ENCODE data around the gene VEGFA. TPM values are rescaled to one million over a fixed set of nuclear protein-coding genes. Genes with fewer than 3 reads are reported as not detected.
A peak's percentile ranks its signal among the peaks of the same experiment; 100 is the strongest.

VEGFA gene
- total and polyA plus RNA-seq, 4 donors, result 45.8 to 74.3 (median 61.8) TPM

GRCh38 chr6:43770372-43771209 is 580 bp downstream of the VEGFA start:
- Histone ChIP-seq H3K27ac (ENCODE audit: low read depth, low read length) (peak overlapping the region; percentile 91), H3K4me3 (ENCODE audit: low read depth, low read length) (peak overlapping the region; percentile 81), H3K36me3 (ENCODE audit: control insufficient read depth, insufficient read depth, low read length) (peaks cover 8% of the 10 kb centered on the region), H3K4me1 (ENCODE audit: control insufficient read depth, insufficient read depth, low read length) (peaks cover 68% of the 10 kb centered on the region), H3K9me3 (ENCODE audit: control insufficient read depth, insufficient read depth, low read length) (no peaks in the 10 kb centered on the region), H3K27me3 (ENCODE audit: control insufficient read depth, insufficient read depth, low read length) (peaks cover 2% of the 10 kb centered on the region)
- WGBS (ENCODE audit: insufficient coverage), result under 1% methylated on average over 80 of the region's 84 CpGs
- DNase-seq (ENCODE audit: low read depth in 4 of 6, low spot score in 6 of 6), result peak in 4 of 6 donors; percentile 28 to 70 (median 48)

DNA sequence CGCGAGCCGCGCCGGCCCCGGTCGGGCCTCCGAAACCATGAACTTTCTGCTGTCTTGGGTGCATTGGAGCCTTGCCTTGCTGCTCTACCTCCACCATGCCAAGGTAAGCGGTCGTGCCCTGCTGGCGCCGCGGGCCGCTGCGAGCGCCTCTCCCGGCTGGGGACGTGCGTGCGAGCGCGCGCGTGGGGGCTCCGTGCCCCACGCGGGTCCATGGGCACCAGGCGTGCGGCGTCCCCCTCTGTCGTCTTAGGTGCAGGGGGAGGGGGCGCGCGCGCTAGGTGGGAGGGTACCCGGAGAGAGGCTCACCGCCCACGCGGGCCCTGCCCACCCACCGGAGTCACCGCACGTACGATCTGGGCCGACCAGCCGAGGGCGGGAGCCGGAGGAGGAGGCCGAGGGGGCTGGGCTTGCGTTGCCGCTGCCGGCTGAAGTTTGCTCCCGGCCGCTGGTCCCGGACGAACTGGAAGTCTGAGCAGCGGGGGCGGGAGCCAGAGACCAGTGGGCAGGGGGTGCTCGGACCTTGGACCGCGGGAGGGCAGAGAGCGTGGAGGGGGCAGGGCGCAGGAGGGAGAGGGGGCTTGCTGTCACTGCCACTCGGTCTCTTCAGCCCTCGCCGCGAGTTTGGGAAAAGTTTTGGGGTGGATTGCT is 1.3 kb downstream of the VEGFA start:
- no peaks in the 10 kb centered on the region for H3K27me3 ChIP-seq (ENCODE audit: control insufficient read depth, insufficient read depth, low read length)
- no peaks in the 10 kb centered on the region for H3K9me3 ChIP-seq (ENCODE audit: control insufficient read depth, insufficient read depth, low read length)
- peaks cover 11% of the 10 kb centered on the region for H3K36me3 ChIP-seq (ENCODE audit: control insufficient read depth, insufficient read depth, low read length)
- H3K4me1 ChIP-seq (ENCODE audit: control insufficient read depth, insufficient read depth, low read length), result peaks cover 68% of the 10 kb centered on the region
- 0% methylated on average over 66 of the region's 66 CpGs for WGBS (ENCODE audit: insufficient coverage)
- peak in 4 of 6 donors; percentile 30 to 80 (median 55) for DNase-seq (ENCODE audit: low read depth in 4 of 6, low spot score in 6 of 6)
- H3K27ac ChIP-seq (ENCODE audit: low read depth, low read length), result peak overlapping the region; percentile 91
- H3K4me3 ChIP-seq (ENCODE audit: low read depth, low read length), result peak overlapping the region; percentile 81

DNA sequence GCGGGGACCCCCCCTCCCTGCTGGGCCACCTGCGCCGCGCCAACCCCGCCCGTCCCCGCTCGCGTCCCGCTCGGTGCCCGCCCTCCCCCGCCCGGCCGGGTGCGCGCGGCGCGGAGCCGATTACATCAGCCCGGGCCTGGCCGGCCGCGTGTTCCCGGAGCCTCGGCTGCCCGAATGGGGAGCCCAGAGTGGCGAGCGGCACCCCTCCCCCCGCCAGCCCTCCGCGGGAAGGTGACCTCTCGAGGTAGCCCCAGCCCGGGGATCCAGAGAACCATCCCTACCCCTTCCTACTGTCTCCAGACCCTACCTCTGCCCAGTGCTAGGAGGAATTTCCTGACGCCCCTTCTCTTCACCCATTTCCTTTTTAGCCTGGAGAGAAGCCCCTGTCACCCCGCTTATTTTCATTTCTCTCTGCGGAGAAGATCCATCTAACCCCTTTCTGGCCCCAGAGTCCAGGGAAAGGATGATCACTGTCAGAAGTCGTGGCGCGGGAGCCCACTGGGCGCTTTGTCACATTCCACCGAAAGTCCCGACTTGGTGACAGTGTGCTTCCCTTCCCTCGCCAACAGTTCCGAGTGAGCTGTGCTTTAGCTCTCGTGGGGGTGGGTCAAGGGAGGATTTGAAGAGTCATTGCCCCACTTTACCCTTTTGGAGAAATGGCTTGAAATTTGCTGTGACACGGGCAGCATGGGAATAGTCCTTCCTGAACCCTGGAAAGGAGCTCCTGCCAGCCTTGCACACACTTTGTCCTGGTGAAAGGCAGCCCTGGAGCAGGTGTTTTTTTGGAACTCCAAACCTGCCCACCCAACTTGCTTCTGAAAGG is 2.1 kb downstream of the VEGFA start:
- Histone ChIP-seq H3K9me3 (ENCODE audit: control insufficient read depth, insufficient read depth, low read length) (no peaks in the 10 kb centered on the region), H3K27ac (ENCODE audit: low read depth, low read length) (peak overlapping the region; percentile 91), H3K36me3 (ENCODE audit: control insufficient read depth, insufficient read depth, low read length) (peaks cover 15% of the 10 kb centered on the region), H3K27me3 (ENCODE audit: control insufficient read depth, insufficient read depth, low read length) (no peaks in the 10 kb centered on the region), H3K4me3 (ENCODE audit: low read depth, low read length) (peak overlapping the region; percentile 81), H3K4me1 (ENCODE audit: control insufficient read depth, insufficient read depth, low read length) (peaks cover 68% of the 10 kb centered on the region)
- DNase-seq (ENCODE audit: low read depth in 4 of 6, low spot score in 6 of 6), result peak in 4 of 6 donors; percentile 9 to 75 (median 46)
- WGBS (ENCODE audit: insufficient coverage), result 2% methylated on average over 45 of the region's 48 CpGs

DNA sequence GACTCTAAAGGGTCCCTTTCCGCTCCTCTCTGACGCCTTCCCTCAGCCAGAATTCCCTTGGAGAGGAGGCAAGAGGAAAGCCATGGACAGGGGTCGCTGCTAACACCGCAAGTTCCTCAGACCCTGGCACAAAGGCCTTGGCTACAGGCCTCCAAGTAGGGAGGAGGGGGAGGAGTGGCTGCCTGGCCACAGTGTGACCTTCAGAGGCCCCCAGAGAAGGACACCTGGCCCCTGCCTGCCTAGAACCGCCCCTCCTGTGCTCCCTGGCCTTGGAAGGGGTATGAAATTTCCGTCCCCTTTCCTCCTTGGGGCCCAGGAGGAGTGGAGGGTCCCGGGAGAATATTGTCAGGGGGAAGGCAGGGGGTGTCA is 2.7 kb downstream of the VEGFA start:
- H3K9me3 ChIP-seq (ENCODE audit: control insufficient read depth, insufficient read depth, low read length), result no peaks in the 10 kb centered on the region
- H3K4me3 ChIP-seq (ENCODE audit: low read depth, low read length), result peak overlapping the region; percentile 81
- H3K27ac ChIP-seq (ENCODE audit: low read depth, low read length), result peak overlapping the region; percentile 91
- no peaks in the 10 kb centered on the region for H3K27me3 ChIP-seq (ENCODE audit: control insufficient read depth, insufficient read depth, low read length)
- H3K4me1 ChIP-seq (ENCODE audit: control insufficient read depth, insufficient read depth, low read length), result peaks cover 68% of the 10 kb centered on the region
- DNase-seq (ENCODE audit: low read depth in 4 of 6, low spot score in 6 of 6), result peak in 3 of 6 donors; percentile 30 to 81 (median 71)
- 20% methylated on average over 5 of the region's 7 CpGs for WGBS (ENCODE audit: insufficient coverage)
- peaks cover 19% of the 10 kb centered on the region for H3K36me3 ChIP-seq (ENCODE audit: control insufficient read depth, insufficient read depth, low read length)

- Histone ChIP-seq H3K9me3 (ENCODE audit: control insufficient read depth, insufficient read depth, low read length) (no peaks in the 10 kb centered on the region), H3K36me3 (ENCODE audit: control insufficient read depth, insufficient read depth, low read length) (peaks cover 25% of the 10 kb centered on the region), H3K4me3 (ENCODE audit: low read depth, low read length) (peak overlapping the region; percentile 81), H3K27ac (ENCODE audit: low read depth, low read length) (peak overlapping the region; percentile 91), H3K4me1 (ENCODE audit: control insufficient read depth, insufficient read depth, low read length) (peaks cover 62% of the 10 kb centered on the region), H3K27me3 (ENCODE audit: control insufficient read depth, insufficient read depth, low read length) (no peaks in the 10 kb centered on the region)
- 51% methylated on average over 8 of the region's 12 CpGs for WGBS (ENCODE audit: insufficient coverage)
- DNase-seq (ENCODE audit: low read depth in 4 of 6, low spot score in 6 of 6), result no peak
Measured at GRCh38 chr6:43773050-43773979, 3.3 kb downstream of the VEGFA start.

- H3K9me3 ChIP-seq (ENCODE audit: control insufficient read depth, insufficient read depth, low read length), result no peaks in the 10 kb centered on the region
- H3K36me3 ChIP-seq (ENCODE audit: control insufficient read depth, insufficient read depth, low read length), result peaks cover 32% of the 10 kb centered on the region
- WGBS (ENCODE audit: insufficient coverage), result 65% methylated on average over 5 of the region's 12 CpGs
- H3K27ac ChIP-seq (ENCODE audit: low read depth, low read length), result no peak overlapping the region
- no peak overlapping the region for H3K4me3 ChIP-seq (ENCODE audit: low read depth, low read length)
- H3K4me1 ChIP-seq (ENCODE audit: control insufficient read depth, insufficient read depth, low read length), result peaks cover 54% of the 10 kb centered on the region
- no peaks in the 10 kb centered on the region for H3K27me3 ChIP-seq (ENCODE audit: control insufficient read depth, insufficient read depth, low read length)
- DNase-seq (ENCODE audit: low read depth in 4 of 6, low spot score in 6 of 6), result peak in 1 of 6 donors; percentile 9
Measured at GRCh38 chr6:43773980-43774775, 4.2 kb downstream of the VEGFA start.

GRCh38 chr6:43774776-43775534 is 4.9 kb downstream of the VEGFA start:
- peaks cover 47% of the 10 kb centered on the region for H3K4me1 ChIP-seq (ENCODE audit: control insufficient read depth, insufficient read depth, low read length)
- peaks cover 40% of the 10 kb centered on the region for H3K36me3 ChIP-seq (ENCODE audit: control insufficient read depth, insufficient read depth, low read length)
- no peaks in the 10 kb centered on the region for H3K27me3 ChIP-seq (ENCODE audit: control insufficient read depth, insufficient read depth, low read length)
- DNase-seq (ENCODE audit: low read depth in 4 of 6, low spot score in 6 of 6), result peak in 3 of 6 donors; percentile 39 to 89 (median 88)
- no peak overlapping the region for H3K27ac ChIP-seq (ENCODE audit: low read depth, low read length)
- no peaks in the 10 kb centered on the region for H3K9me3 ChIP-seq (ENCODE audit: control insufficient read depth, insufficient read depth, low read length)
- WGBS (ENCODE audit: insufficient coverage), result 8% methylated on average over 9 of the region's 17 CpGs
- peak overlapping the region; percentile 22 for H3K4me3 ChIP-seq (ENCODE audit: low read depth, low read length)

GRCh38 chr6:43775535-43775885 is 5.5 kb downstream of the VEGFA start:
- H3K27me3 ChIP-seq (ENCODE audit: control insufficient read depth, insufficient read depth, low read length), result no peaks in the 10 kb centered on the region
- no CpG with 5 or more reads among the region's 4 CpGs for WGBS (ENCODE audit: insufficient coverage)
- H3K4me3 ChIP-seq (ENCODE audit: low read depth, low read length), result no peak overlapping the region
- no peak for DNase-seq (ENCODE audit: low read depth in 4 of 6, low spot score in 6 of 6)
- peaks cover 45% of the 10 kb centered on the region for H3K36me3 ChIP-seq (ENCODE audit: control insufficient read depth, insufficient read depth, low read length)
- H3K27ac ChIP-seq (ENCODE audit: low read depth, low read length), result no peak overlapping the region
- peaks cover 41% of the 10 kb centered on the region for H3K4me1 ChIP-seq (ENCODE audit: control insufficient read depth, insufficient read depth, low read length)
- no peaks in the 10 kb centered on the region for H3K9me3 ChIP-seq (ENCODE audit: control insufficient read depth, insufficient read depth, low read length)

Data from spinal cord (tissue), 10 donors.